ENCODE measurements around the gene AUTS2. TPM values are rescaled to one million over a fixed set of nuclear protein-coding genes. Genes with fewer than 3 reads are reported as not detected.

Gene AUTS2
- total and polyA plus RNA-seq, 10 of the 15 experiments (the other 5 are each of a cell fraction or from before 2014, with no cell fraction given) = 6.4 to 55.6 (median 21.6) TPM

GRCh38 chr7:70068531-70068930 is 470.3 kb downstream of the AUTS2 start (continued):
- TF ChIP-seq BCLAF1 (IDR thresholded peaks at IDR 0.05) (no peak), TAF1 (IDR thresholded peaks at IDR 0.05; ENCODE audit: borderline replicate concordance, low read depth, low read length) (no peak), CEBPZ (IDR thresholded peaks at IDR 0.05; ENCODE audit: low read depth, low read length) (no peak), PAX5 (IDR thresholded peaks at IDR 0.05; ENCODE audit: borderline replicate concordance, low read depth, low read length) (no peak)

- FAIRE-seq = no peak
- ChIA-PET CTCF (interaction anchor here (0.6 to 1.2 kb wide), 5 partner anchors 33 to 690 kb away, joined by 3 read pairs; no protein-coding TSS in a partner anchor), RAD21 (ENCODE audit: unreplicated experiment) (interaction anchor here (1.0 to 1.9 kb wide), 3 partner anchors 10 to 45 kb away, joined by 4 to 5 read pairs (median 4); no protein-coding TSS in a partner anchor), SMC1A (ENCODE audit: uncharacterized antibody, unreplicated experiment) (interaction anchor here (1.3 to 1.9 kb wide), 3 partner anchors 11 to 18 kb away, joined by 3 to 7 read pairs (median 4); no protein-coding TSS in a partner anchor), POLR2A (no interaction called here)
- 53% methylated on average over 2 of the region's 2 CpGs for WGBS (ENCODE audit: insufficient coverage, insufficient replicate concordance, low lambda C conversion rate, missing lambda C conversion rate)
- H3K4me2 ChIP-seq (ENCODE audit: control insufficient read depth, insufficient read depth) = peak overlapping the region; percentile 42; the same call in 1 of the 2 replicates
- no peaks in the 10 kb centered on the region for H3K79me2 ChIP-seq (ENCODE audit: control insufficient read depth, insufficient read depth, low read length)
- H3K27me3 ChIP-seq (replicated peaks in 1 of 2; ENCODE audit: control insufficient read depth in 2 of 2, insufficient read depth in 2 of 2, low read length in 1 of 2) = no peaks in the 10 kb centered on the region
- in situ Hi-C loops (cut with MboI) (no loop called here), intact Hi-C loops (cut with micrococcal nuclease; ENCODE audit: unreplicated experiment) (no loop called here)
- TF ChIP-seq RAD21 (IDR thresholded peaks at IDR 0.05; ENCODE audit: insufficient read depth, low read depth, low read length) (0 out of 2 replicates have a peak, but pooled peaks have one; percentile 1), IKZF2 (IDR thresholded peaks at IDR 0.05) (peak in 1 of 2 experiments; percentile 14; a peak in 1 of 4 replicates), NRF1 (conservative IDR thresholded peaks at IDR 0.05; ENCODE audit: low read depth, low read length) (no peak)
- DNase-seq (ENCODE audit: low read depth, low spot score) = peak; percentile 44
- ATAC-seq = peak; percentile 76
- no peaks in the 10 kb centered on the region for H4K20me1 ChIP-seq (ENCODE audit: control insufficient read depth, insufficient read depth)
- no peaks in the 10 kb centered on the region for H3K36me3 ChIP-seq (ENCODE audit: control insufficient read depth in 2 of 2, insufficient read depth in 2 of 2, low read length in 1 of 2)
- no TSS peak for BruUV-seq (replicated peaks)
- no peak overlapping the region for H2AFZ ChIP-seq (ENCODE audit: control insufficient read depth, low read depth, low read length)
- H3K9me3 ChIP-seq (replicated peaks; ENCODE audit: control insufficient read depth, insufficient read depth, low read length) = no peaks in the 10 kb centered on the region
- no peak overlapping the region for H3K9ac ChIP-seq (ENCODE audit: control insufficient read depth, insufficient read depth, low read length)
- no peak overlapping the region; the same call in 1 of the 2 replicates for H3K27ac ChIP-seq (ENCODE audit: control insufficient read depth, insufficient read depth)
- no peak overlapping the region for H3K4me3 ChIP-seq
- peaks cover 5% of the 10 kb centered on the region for H3K4me1 ChIP-seq (ENCODE audit: control insufficient read depth, insufficient read depth, low read length)
These were observed 471.7 kb downstream of the AUTS2 start for GRCh38 chr7:70069977-70070376.

All from GM12878 (cell line).